Parathyroid adenoma (tissue), 2 donors: ENCODE data around the gene PDE4D.

ENCODE experiments used
- H2AFZ ChIP-seq: fragments of 300-600 bp; sonication (generic); one replicate; pipeline ENCODE4 v1.7.0; 2017; ENCODE audit warnings: antibody characterized with exemption, mild to moderate bottlenecking
- H3K27ac ChIP-seq: fragments of 300-600 bp; sonication (generic); one replicate; pipeline ENCODE4 v1.7.0; 2017
- H3K27me3 ChIP-seq: fragments of 300-600 bp; sonication (generic); one replicate; pipeline ENCODE4 v1.7.0; 2017; ENCODE audit warnings: low read length; ENCODE audit not compliant: control insufficient read depth, insufficient read depth
- H3K36me3 ChIP-seq: fragments of 300-600 bp; sonication (generic); one replicate; pipeline ENCODE4 v1.7.0; 2017; ENCODE audit warnings: low read length; ENCODE audit not compliant: control insufficient read depth, insufficient read depth
- H3K4me1 ChIP-seq: fragments of 300-600 bp; sonication (generic); one replicate; pipeline ENCODE4 v1.7.0; 2017; ENCODE audit warnings: control low read depth
- H3K4me2 ChIP-seq: fragments of 300-600 bp; sonication (generic); one replicate; pipeline ENCODE4 v1.7.0; 2017; ENCODE audit warnings: low read length
- H3K4me3 ChIP-seq: fragments of 300-600 bp; sonication (generic); one replicate; pipeline ENCODE4 v1.7.0; 2017; ENCODE audit warnings: low read depth, low read length
- H3K79me2 ChIP-seq: fragments of 300-600 bp; sonication (generic); one replicate; pipeline ENCODE4 v1.7.0; 2017; ENCODE audit warnings: control low read depth
- H3K9ac ChIP-seq: fragments of 300-600 bp; sonication (generic); one replicate; pipeline ENCODE4 v1.7.0; 2017; ENCODE audit warnings: mild to moderate bottlenecking
- H3K9me3 ChIP-seq: fragments of 300-600 bp; sonication (generic); one replicate; pipeline ENCODE4 v1.7.0; 2017; ENCODE audit warnings: low read length; ENCODE audit not compliant: control insufficient read depth
- TF ChIP-seq, protein P1 (sequence below): fragments of 300-600 bp; sonication (generic); IDR thresholded peaks from one replicate; pipeline ENCODE4 v1.7.0; 2017; ENCODE audit warnings: antibody characterized with exemption, mild to moderate bottlenecking
- donor health status: primary hyperparathyroidism.

The PDE4D gene

DNA sequence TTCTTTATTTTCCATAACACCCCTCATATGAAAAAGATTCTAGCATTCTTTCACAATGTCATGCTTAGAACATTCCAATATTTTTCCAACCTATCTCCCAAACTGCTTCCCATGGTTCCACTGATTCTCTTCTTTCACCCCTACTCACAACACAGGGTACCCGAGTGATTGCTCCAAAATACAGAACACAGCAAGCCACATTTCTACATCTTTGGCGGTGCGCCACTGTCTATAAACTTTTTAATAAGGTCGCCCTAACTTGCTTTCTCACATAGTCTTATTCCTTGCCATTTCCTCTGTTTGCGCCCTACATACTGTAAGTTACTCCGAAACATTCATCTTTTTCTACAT is 793.6 kb downstream of the PDE4D start:
- Histone ChIP-seq H3K27me3 (no peaks in the 10 kb centered on the region), H3K9ac (no peak overlapping the region), H3K79me2 (no peaks in the 10 kb centered on the region), H3K4me1 (no peaks in the 10 kb centered on the region), H3K36me3 (no peaks in the 10 kb centered on the region), H2AFZ (no peak overlapping the region), H3K27ac (no peak overlapping the region), H3K9me3 (no peaks in the 10 kb centered on the region), H3K4me3 (no peak overlapping the region), H3K4me2 (no peak overlapping the region)
- TF ChIP-seq, protein P1, sequence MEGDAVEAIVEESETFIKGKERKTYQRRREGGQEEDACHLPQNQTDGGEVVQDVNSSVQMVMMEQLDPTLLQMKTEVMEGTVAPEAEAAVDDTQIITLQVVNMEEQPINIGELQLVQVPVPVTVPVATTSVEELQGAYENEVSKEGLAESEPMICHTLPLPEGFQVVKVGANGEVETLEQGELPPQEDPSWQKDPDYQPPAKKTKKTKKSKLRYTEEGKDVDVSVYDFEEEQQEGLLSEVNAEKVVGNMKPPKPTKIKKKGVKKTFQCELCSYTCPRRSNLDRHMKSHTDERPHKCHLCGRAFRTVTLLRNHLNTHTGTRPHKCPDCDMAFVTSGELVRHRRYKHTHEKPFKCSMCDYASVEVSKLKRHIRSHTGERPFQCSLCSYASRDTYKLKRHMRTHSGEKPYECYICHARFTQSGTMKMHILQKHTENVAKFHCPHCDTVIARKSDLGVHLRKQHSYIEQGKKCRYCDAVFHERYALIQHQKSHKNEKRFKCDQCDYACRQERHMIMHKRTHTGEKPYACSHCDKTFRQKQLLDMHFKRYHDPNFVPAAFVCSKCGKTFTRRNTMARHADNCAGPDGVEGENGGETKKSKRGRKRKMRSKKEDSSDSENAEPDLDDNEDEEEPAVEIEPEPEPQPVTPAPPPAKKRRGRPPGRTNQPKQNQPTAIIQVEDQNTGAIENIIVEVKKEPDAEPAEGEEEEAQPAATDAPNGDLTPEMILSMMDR, result no peak

DNA sequence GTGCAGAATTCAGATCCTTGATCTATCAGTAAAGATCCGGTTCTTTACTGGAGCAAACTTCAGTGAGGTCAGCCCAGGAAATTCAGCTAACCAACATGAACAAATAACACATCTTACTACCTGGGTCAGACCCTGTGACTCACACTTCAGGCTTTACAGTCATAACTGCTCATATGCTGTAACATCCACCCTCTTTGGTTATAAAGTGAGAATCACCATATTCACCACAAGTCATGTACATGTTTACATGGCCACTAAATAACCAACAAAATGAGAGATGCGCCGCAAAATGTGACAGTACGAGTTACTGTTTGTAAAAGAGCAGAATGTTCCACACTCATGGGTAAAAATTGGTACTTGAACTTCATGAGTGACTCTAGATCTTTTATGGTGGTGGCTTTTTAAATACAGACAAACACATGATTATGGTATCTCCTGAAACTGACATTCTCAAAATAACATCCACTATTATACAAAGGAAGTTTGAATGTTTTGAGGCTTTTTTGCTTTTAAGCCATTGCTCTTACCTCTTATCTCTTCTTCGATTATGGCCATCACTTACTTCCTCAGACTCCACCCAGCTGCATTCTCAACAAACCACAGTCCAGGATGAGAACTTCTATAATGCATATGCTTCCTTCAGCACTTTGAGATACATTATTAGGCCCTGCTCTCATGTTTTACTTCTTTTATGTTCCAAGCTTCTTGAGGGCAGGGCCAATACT is 794.1 kb downstream of the PDE4D start:
- H3K27ac ChIP-seq, result no peak overlapping the region
- H2AFZ ChIP-seq, result no peak overlapping the region
- no peaks in the 10 kb centered on the region for H3K9me3 ChIP-seq
- H3K36me3 ChIP-seq, result no peaks in the 10 kb centered on the region
- H3K4me3 ChIP-seq, result no peak overlapping the region
- H3K27me3 ChIP-seq, result no peaks in the 10 kb centered on the region
- H3K4me2 ChIP-seq, result no peak overlapping the region
- TF ChIP-seq, protein P1, result no peak
- no peaks in the 10 kb centered on the region for H3K79me2 ChIP-seq
- no peak overlapping the region for H3K9ac ChIP-seq
- H3K4me1 ChIP-seq, result no peaks in the 10 kb centered on the region

DNA sequence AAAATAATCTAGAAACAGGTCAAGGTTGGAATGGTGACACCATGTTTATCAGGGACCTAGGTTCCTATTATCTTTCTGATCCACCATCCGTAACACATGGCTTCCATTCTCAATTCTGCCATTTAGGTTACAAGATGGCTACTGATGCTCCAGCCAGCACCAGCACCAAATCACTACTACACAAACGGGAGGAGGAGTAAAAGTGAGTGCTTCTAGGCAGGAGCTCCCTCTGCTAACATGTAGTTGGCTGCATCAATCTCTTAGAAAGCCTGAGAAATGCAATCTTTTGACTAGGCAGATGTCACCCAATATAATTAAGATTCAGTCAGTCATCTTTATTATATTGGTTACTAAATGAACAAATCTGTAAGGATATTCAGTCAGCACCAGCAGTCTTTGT is 794.8 kb downstream of the PDE4D start:
- H3K4me2 ChIP-seq, result no peak overlapping the region
- H3K79me2 ChIP-seq, result no peaks in the 10 kb centered on the region
- H3K27ac ChIP-seq, result no peak overlapping the region
- H2AFZ ChIP-seq, result no peak overlapping the region
- no peaks in the 10 kb centered on the region for H3K27me3 ChIP-seq
- no peak overlapping the region for H3K4me3 ChIP-seq
- H3K36me3 ChIP-seq, result no peaks in the 10 kb centered on the region
- TF ChIP-seq, protein P1, result no peak
- no peak overlapping the region for H3K9ac ChIP-seq
- H3K4me1 ChIP-seq, result no peaks in the 10 kb centered on the region
- H3K9me3 ChIP-seq, result no peaks in the 10 kb centered on the region

DNA sequence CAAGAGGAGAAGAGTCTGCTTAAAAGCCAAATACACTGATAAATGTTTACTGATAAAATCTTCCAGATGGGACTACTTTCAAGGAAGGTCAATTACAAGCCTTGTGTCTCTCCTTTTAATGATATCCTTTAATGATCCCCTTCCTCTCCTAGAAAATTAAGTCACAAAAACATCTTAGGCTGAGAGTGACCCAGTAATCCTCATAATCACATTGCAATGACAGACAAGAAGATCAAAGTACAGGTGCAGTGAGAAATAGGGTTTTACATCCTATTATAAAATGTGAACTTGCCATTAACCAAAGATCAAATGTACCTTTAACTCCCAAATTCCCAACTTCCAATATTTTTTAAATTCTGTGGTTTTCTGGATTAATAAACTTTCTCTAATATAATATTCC is 795.8 kb downstream of the PDE4D start:
- Histone ChIP-seq H3K4me1 (no peaks in the 10 kb centered on the region), H3K4me3 (no peak overlapping the region), H3K79me2 (no peaks in the 10 kb centered on the region), H3K27me3 (no peaks in the 10 kb centered on the region), H3K27ac (no peak overlapping the region), H2AFZ (no peak overlapping the region), H3K36me3 (no peaks in the 10 kb centered on the region), H3K4me2 (no peak overlapping the region), H3K9me3 (no peaks in the 10 kb centered on the region), H3K9ac (no peak overlapping the region)
- TF ChIP-seq, protein P1, result no peak

DNA sequence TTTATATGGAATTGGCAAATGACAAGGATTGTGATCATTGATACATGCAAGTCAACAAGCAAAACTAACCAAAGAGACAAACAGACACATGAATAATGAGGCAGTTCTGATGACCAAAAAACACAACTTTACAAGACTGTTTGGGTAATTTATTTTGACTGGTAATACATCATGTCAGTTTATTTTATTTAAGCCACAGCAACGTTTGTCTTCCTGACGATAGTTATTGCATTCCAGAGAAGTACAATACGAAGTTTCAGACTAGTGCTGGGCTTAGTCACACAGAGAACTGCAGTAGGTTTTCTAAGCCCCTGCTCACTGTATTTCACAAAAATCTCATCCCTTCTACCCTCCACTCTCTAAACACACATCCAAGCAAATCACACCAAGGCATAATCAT is 796.4 kb downstream of the PDE4D start:
- no peak overlapping the region for H3K9ac ChIP-seq
- H3K9me3 ChIP-seq, result no peaks in the 10 kb centered on the region
- no peaks in the 10 kb centered on the region for H3K27me3 ChIP-seq
- no peaks in the 10 kb centered on the region for H3K79me2 ChIP-seq
- H3K4me3 ChIP-seq, result no peak overlapping the region
- no peaks in the 10 kb centered on the region for H3K36me3 ChIP-seq
- H2AFZ ChIP-seq, result no peak overlapping the region
- H3K4me1 ChIP-seq, result no peaks in the 10 kb centered on the region
- TF ChIP-seq, protein P1, result no peak
- no peak overlapping the region for H3K27ac ChIP-seq
- no peak overlapping the region for H3K4me2 ChIP-seq
